ENCODE data around the gene SENP2.

GRCh38 chr3:185629554-185630181, 43.6 kb downstream of the SENP2 start:
- no peak for TF ChIP-seq POLR2A (IDR thresholded peaks at IDR 0.05; ENCODE audit: low read length)
- TF ChIP-seq GATA1 (IDR thresholded peaks at IDR 0.05; ENCODE audit: low read depth, low read length) = no peak

All from erythroblast (primary cell).